Measurements from ENCODE around the gene SCYL2. TPM values are rescaled to one million over a fixed set of nuclear protein-coding genes. Genes with fewer than 3 reads are reported as not detected.

The SCYL2 gene
- total RNA-seq, 1 experiment from 2014 or later: 37.1 TPM

GRCh38 chr12:100381379-100381778 is 114.4 kb downstream of the SCYL2 start:
- Mint-ChIP-seq H3K27ac (no peak overlapping the region), H3K27me3 (ENCODE audit: low read depth) (no peaks in the 10 kb centered on the region; the same call in 1 of the 2 replicates), H3K4me3 (no peak overlapping the region), H3K9me3 (no peaks in the 10 kb centered on the region), H3K4me1 (peaks cover 9% of the 10 kb centered on the region), H3K36me3 (no peaks in the 10 kb centered on the region)
- DNase-seq (ENCODE audit: low spot score) (no peak), ATAC-seq (no peak)
- TF ChIP-seq MAX (CRISPR knock-in tag; IDR thresholded peaks at IDR 0.05) (no peak), ATF3 (CRISPR knock-in tag; conservative IDR thresholded peaks at IDR 0.05) (no peak), CREM (CRISPR knock-in tag; IDR thresholded peaks at IDR 0.05) (no peak), FOXP1 (CRISPR knock-in tag; IDR thresholded peaks at IDR 0.05; ENCODE audit: borderline replicate concordance) (no peak)
- TF ChIP-seq, protein P1, sequence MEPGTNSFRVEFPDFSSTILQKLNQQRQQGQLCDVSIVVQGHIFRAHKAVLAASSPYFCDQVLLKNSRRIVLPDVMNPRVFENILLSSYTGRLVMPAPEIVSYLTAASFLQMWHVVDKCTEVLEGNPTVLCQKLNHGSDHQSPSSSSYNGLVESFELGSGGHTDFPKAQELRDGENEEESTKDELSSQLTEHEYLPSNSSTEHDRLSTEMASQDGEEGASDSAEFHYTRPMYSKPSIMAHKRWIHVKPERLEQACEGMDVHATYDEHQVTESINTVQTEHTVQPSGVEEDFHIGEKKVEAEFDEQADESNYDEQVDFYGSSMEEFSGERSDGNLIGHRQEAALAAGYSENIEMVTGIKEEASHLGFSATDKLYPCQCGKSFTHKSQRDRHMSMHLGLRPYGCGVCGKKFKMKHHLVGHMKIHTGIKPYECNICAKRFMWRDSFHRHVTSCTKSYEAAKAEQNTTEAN (CRISPR knock-in tag; IDR thresholded peaks at IDR 0.05): no peak
- TF ChIP-seq, protein P2, sequence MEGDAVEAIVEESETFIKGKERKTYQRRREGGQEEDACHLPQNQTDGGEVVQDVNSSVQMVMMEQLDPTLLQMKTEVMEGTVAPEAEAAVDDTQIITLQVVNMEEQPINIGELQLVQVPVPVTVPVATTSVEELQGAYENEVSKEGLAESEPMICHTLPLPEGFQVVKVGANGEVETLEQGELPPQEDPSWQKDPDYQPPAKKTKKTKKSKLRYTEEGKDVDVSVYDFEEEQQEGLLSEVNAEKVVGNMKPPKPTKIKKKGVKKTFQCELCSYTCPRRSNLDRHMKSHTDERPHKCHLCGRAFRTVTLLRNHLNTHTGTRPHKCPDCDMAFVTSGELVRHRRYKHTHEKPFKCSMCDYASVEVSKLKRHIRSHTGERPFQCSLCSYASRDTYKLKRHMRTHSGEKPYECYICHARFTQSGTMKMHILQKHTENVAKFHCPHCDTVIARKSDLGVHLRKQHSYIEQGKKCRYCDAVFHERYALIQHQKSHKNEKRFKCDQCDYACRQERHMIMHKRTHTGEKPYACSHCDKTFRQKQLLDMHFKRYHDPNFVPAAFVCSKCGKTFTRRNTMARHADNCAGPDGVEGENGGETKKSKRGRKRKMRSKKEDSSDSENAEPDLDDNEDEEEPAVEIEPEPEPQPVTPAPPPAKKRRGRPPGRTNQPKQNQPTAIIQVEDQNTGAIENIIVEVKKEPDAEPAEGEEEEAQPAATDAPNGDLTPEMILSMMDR (IDR thresholded peaks at IDR 0.05): no peak
- TF ChIP-seq, protein P3, sequence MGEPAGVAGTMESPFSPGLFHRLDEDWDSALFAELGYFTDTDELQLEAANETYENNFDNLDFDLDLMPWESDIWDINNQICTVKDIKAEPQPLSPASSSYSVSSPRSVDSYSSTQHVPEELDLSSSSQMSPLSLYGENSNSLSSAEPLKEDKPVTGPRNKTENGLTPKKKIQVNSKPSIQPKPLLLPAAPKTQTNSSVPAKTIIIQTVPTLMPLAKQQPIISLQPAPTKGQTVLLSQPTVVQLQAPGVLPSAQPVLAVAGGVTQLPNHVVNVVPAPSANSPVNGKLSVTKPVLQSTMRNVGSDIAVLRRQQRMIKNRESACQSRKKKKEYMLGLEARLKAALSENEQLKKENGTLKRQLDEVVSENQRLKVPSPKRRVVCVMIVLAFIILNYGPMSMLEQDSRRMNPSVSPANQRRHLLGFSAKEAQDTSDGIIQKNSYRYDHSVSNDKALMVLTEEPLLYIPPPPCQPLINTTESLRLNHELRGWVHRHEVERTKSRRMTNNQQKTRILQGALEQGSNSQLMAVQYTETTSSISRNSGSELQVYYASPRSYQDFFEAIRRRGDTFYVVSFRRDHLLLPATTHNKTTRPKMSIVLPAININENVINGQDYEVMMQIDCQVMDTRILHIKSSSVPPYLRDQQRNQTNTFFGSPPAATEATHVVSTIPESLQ (CRISPR knock-in tag; IDR thresholded peaks at IDR 0.05): no peak
- POLR2A ChIA-PET: interaction anchor here (0.6 kb wide), 1 partner anchor 1308 kb away, joined by 3 read pairs; no protein-coding TSS in a partner anchor
- CTCF ChIA-PET: interaction anchor here (1.0 kb wide), 1 partner anchor 23 kb away, joined by 4 read pairs; no protein-coding TSS in a partner anchor

DNA sequence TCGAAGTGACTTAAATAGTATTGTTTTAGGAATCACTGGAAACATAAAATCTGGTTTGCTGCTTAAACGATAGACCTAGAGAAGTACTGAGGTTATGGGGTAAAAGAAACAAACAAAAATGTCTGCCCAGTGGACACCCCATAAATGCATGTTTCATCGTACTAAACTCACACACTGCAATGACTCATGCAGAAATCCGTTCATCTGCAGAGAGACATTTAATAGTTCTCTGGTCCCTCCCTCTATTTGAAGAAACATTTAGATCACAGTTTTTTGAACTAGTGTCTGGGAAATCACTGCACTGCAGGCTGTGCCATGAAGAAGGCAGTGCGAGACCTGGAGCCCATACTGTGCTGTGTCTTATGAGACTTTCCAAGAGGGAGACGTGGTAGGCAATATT is 115.4 kb downstream of the SCYL2 start:
- Mint-ChIP-seq H3K27me3 (ENCODE audit: low read depth) (no peaks in the 10 kb centered on the region), H3K9me3 (no peaks in the 10 kb centered on the region), H3K27ac (no peak overlapping the region), H3K36me3 (no peaks in the 10 kb centered on the region), H3K4me1 (peaks cover 9% of the 10 kb centered on the region), H3K4me3 (no peak overlapping the region)
- TF ChIP-seq MAX (CRISPR knock-in tag; IDR thresholded peaks at IDR 0.05) (no peak), ZNF263 (CRISPR knock-in tag; IDR thresholded peaks at IDR 0.05; ENCODE audit: low read depth) (no peak), ETV6 (CRISPR knock-in tag; IDR thresholded peaks at IDR 0.05) (no peak), GABPB1 (CRISPR knock-in tag; IDR thresholded peaks at IDR 0.05) (no peak), USF1 (CRISPR knock-in tag; IDR thresholded peaks at IDR 0.05) (no peak), MYBL2 (CRISPR knock-in tag; IDR thresholded peaks at IDR 0.05) (no peak), GTF2I (CRISPR knock-in tag; conservative IDR thresholded peaks at IDR 0.05) (no peak), NFATC4 (CRISPR knock-in tag; IDR thresholded peaks at IDR 0.05) (no peak), ZNF416 (CRISPR knock-in tag; IDR thresholded peaks at IDR 0.05) (no peak), ELF4 (CRISPR knock-in tag; IDR thresholded peaks at IDR 0.05; ENCODE audit: low read depth) (no peak), ZNF232 (CRISPR knock-in tag; IDR thresholded peaks at IDR 0.05) (no peak)
- TF ChIP-seq, protein P4, sequence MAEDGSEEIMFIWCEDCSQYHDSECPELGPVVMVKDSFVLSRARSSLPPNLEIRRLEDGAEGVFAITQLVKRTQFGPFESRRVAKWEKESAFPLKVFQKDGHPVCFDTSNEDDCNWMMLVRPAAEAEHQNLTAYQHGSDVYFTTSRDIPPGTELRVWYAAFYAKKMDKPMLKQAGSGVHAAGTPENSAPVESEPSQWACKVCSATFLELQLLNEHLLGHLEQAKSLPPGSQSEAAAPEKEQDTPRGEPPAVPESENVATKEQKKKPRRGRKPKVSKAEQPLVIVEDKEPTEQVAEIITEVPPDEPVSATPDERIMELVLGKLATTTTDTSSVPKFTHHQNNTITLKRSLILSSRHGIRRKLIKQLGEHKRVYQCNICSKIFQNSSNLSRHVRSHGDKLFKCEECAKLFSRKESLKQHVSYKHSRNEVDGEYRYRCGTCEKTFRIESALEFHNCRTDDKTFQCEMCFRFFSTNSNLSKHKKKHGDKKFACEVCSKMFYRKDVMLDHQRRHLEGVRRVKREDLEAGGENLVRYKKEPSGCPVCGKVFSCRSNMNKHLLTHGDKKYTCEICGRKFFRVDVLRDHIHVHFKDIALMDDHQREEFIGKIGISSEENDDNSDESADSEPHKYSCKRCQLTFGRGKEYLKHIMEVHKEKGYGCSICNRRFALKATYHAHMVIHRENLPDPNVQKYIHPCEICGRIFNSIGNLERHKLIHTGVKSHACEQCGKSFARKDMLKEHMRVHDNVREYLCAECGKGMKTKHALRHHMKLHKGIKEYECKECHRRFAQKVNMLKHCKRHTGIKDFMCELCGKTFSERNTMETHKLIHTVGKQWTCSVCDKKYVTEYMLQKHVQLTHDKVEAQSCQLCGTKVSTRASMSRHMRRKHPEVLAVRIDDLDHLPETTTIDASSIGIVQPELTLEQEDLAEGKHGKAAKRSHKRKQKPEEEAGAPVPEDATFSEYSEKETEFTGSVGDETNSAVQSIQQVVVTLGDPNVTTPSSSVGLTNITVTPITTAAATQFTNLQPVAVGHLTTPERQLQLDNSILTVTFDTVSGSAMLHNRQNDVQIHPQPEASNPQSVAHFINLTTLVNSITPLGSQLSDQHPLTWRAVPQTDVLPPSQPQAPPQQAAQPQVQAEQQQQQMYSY (CRISPR knock-in tag; IDR thresholded peaks at IDR 0.05): no peak
- ChIA-PET CTCF (interaction anchor here (1.3 kb wide), 1 partner anchor 22 kb away, joined by 12 read pairs; no protein-coding TSS in a partner anchor), POLR2A (no interaction called here)
- DNase-seq (ENCODE audit: low spot score): no peak
- no peak for ATAC-seq

Measured in WTC11 (cell line).